ENCODE results near the gene FAM120AOS. TPM values are rescaled to one million over a fixed set of nuclear protein-coding genes. Genes with fewer than 3 reads are reported as not detected.
A peak's percentile ranks its signal among the peaks of the same experiment; 100 is the strongest.
"Not testable (repeated sequence)": the region's sequence is repeated elsewhere in the genome, so short reads cannot be mapped to it uniquely, and the experiment has no call there.

FAM120AOS gene
- total and polyA plus RNA-seq, 3 experiments from 2014 or later = 41.0 to 62.6 (median 42.7) TPM

DNA sequence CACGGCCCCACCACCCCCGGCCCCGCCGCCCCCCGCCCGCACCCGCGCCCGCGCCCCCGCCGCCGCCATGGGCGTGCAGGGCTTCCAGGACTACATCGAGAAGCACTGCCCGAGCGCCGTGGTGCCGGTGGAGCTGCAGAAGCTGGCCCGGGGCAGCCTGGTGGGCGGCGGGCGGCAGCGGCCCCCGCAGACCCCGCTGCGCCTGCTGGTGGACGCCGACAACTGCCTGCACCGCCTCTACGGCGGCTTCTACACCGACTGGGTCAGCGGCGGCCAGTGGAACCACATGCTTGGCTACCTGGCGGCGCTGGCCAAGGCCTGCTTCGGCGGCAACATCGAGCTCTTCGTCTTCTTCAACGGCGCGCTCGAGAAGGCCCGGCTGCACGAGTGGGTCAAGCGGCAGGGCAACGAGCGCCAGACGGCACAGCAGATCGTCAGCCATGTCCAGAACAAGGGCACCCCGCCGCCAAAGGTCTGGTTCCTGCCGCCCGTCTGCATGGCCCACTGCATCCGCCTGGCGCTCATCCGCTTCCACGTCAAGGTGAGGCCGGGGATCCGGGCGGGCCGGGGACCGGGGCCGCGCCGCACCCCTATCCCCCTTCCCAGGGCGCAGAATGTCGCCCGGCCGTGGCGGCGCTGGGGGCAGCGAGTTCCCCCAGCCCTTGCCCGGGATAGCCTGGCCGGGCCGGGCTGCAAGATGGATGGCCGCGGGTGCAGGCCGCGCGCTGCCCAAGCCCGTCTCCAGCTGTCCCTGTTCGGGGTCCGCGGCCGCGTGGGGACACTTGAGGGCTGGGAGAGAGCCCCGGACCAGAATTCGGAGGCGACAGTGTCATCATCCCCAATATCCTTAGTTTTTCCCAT lies 1.3 kb downstream of the FAM120AOS start:
- H3K27ac ChIP-seq (ENCODE audit: low read depth, low read length) = peak overlapping the region; percentile 80
- H3K9me3 ChIP-seq (ENCODE audit: low read length) = no peaks in the 10 kb centered on the region
- peak; percentile 26 to 65 (median 37) for DNase-seq
- Mint-ChIP-seq H3K36me3 (peaks cover 0 to 38% (median 8%) of the 10 kb centered on the region in 3 donors), H3K4me3 (peak overlapping the region; percentile 86 to 97 (median 93)), H3K9me3 (no peaks in the 10 kb centered on the region), H3K27me3 (no peaks in the 10 kb centered on the region), H3K4me1 (peaks cover 44 to 68% (median 58%) of the 10 kb centered on the region in 3 donors), H3K27ac (peak overlapping the region; percentile 80 to 99 (median 96))
- H3K36me3 ChIP-seq (ENCODE audit: insufficient read depth, low read length) = peaks cover 10% of the 10 kb centered on the region
- no peaks in the 10 kb centered on the region for H3K27me3 ChIP-seq (ENCODE audit: insufficient read depth, low read length, poor library complexity, severe bottlenecking)
- POLR2A ChIA-PET = interaction anchor here (0.8 to 1.9 kb wide), 3 partner anchors 12 to 114 kb away, joined by 3 to 6 read pairs (median 5); no protein-coding TSS in a partner anchor
- H3K4me3 ChIP-seq (ENCODE audit: low read length) = peak overlapping the region; percentile 74
- H3K4me1 ChIP-seq (ENCODE audit: insufficient read depth, low read length) = peaks cover 46% of the 10 kb centered on the region
- CTCF ChIA-PET = interaction anchor here (1.9 to 2.4 kb wide), 2 partner anchors 12 to 114 kb away, joined by 4 to 10 read pairs; no protein-coding TSS in a partner anchor

DNA sequence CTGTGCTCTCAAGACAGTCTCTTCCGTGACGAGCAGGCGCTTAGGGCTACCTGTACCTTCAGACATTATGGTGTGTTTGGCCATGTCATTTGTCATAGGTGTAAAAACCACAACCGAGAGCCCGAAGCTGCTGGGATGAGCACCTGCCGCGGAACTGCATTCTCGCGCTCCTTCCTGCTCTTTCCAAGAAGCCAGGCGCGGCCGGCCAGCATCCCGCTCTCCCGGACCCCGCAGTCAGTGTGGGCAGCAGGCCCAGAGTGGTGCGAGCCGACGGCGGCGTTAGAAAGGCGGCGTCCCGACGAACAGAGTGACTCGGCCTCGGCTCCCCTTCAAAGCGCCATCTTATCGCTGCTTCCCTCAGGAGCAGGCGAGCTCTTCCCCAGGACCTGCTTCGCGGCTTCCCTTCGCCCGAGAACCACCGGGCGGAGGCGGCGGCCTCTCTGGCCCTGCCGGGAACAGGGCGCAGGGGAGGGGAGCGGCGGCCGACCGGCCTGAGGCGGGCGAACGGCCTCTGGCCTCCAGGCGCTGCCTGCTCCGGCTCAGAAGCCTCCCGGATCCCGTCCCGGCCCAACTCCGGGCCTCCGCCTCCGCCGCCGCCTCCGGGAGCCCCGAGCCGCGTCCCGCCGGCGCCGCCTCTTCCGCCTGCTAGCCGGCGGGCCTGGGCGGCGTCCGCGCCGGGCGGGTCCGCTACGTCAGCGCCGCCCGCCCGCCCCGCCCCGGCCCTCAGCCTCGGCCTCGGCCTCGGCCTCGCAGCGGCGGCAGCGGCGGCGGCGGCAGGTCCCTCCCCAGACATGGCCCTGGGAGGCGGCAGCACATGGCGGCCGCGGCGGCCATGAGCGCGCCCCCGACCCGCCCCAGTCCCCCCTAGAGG lies 2.2 kb downstream of the FAM120AOS start, which contains the start of gene FAM120A:
Gene FAM120A (plus strand): TSS at position 741 of the 871 bp plus-strand sequence. CDS start 231 bp downstream, outside the sequence.
- ChIA-PET CTCF (interaction anchor here (1.9 to 2.4 kb wide), 2 partner anchors 12 to 115 kb away, joined by 4 to 10 read pairs; no protein-coding TSS in a partner anchor), POLR2A (interaction anchor here (0.8 to 1.9 kb wide), 3 partner anchors 13 to 115 kb away, joined by 3 to 6 read pairs (median 5); no protein-coding TSS in a partner anchor)
- DNase-seq = peak; percentile 70 to 85 (median 73)
- peaks cover 35 to 64% (median 49%) of the 10 kb centered on the region in 3 donors for H3K4me1 Mint-ChIP-seq
- no peaks in the 10 kb centered on the region for H3K9me3 Mint-ChIP-seq
- Histone ChIP-seq H3K27ac (ENCODE audit: low read depth, low read length) (peak within 1 kb of the TSS; percentile 94), H3K4me1 (ENCODE audit: insufficient read depth, low read length) (peaks cover 37% of the 10 kb centered on the region), H3K9me3 (ENCODE audit: low read length) (no peaks in the 10 kb centered on the region), H3K27me3 (ENCODE audit: insufficient read depth, low read length, poor library complexity, severe bottlenecking) (no peaks in the 10 kb centered on the region), H3K4me3 (ENCODE audit: low read length) (peak within 1 kb of the TSS; percentile 92), H3K36me3 (ENCODE audit: insufficient read depth, low read length) (peaks cover 16% of the 10 kb centered on the region)
- H3K27ac Mint-ChIP-seq = peak within 1 kb of the TSS; percentile 80 to 99 (median 96)
- H3K4me3 Mint-ChIP-seq = peak within 1 kb of the TSS; percentile 88 to 98 (median 93)
- peaks cover 0 to 47% (median 13%) of the 10 kb centered on the region in 3 donors for H3K36me3 Mint-ChIP-seq
- no peaks in the 10 kb centered on the region for H3K27me3 Mint-ChIP-seq

DNA sequence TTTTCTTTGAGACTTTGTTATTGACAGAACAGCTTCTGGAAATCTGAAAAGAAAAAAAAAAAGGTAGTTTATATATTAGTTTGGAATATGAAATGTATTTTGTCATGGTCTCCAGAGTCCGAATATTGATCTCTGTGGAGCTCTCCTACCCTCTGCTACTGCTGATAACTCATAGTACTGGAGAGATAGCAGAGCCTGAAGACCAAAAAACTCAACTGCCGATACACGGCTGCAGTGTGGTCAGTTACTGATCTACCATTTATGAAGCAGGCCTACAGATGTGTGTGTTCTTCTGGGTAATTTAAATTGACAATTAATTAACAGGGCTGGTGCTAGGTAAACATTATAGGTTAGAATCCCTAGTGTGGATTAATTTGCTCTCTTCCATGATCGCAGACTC lies 5.7 kb downstream of the FAM120AOS start:
- peaks cover 22% of the 10 kb centered on the region for H3K36me3 ChIP-seq (ENCODE audit: insufficient read depth, low read length)
- peaks cover 11 to 36% (median 29%) of the 10 kb centered on the region in 3 donors for H3K4me1 Mint-ChIP-seq
- H3K9me3 Mint-ChIP-seq = no peaks in the 10 kb centered on the region
- ChIA-PET POLR2A (interaction anchor here (0.6 kb wide), 1 partner anchor 17 kb away, joined by 3 read pairs; no protein-coding TSS in a partner anchor), CTCF (interaction anchor here (1.4 kb wide), 1 partner anchor 30 kb away, joined by 3 read pairs; no protein-coding TSS in a partner anchor)
- H3K4me3 Mint-ChIP-seq = peak overlapping the region in 1 of 7 donors; percentile 10
- no peaks in the 10 kb centered on the region for H3K27me3 ChIP-seq (ENCODE audit: insufficient read depth, low read length, poor library complexity, severe bottlenecking)
- H3K27ac Mint-ChIP-seq = peak overlapping the region in 5 of 8 donors; percentile 37 to 90 (median 56)
- no peaks in the 10 kb centered on the region for H3K27me3 Mint-ChIP-seq
- no peak overlapping the region for H3K27ac ChIP-seq (ENCODE audit: low read depth, low read length)
- H3K36me3 Mint-ChIP-seq = peaks cover 0 to 54% (median 19%) of the 10 kb centered on the region in 3 donors
- H3K9me3 ChIP-seq (ENCODE audit: low read length) = no peaks in the 10 kb centered on the region
- no peak for DNase-seq
- H3K4me3 ChIP-seq (ENCODE audit: low read length) = no peak overlapping the region
- peaks cover 13% of the 10 kb centered on the region for H3K4me1 ChIP-seq (ENCODE audit: insufficient read depth, low read length)

DNA sequence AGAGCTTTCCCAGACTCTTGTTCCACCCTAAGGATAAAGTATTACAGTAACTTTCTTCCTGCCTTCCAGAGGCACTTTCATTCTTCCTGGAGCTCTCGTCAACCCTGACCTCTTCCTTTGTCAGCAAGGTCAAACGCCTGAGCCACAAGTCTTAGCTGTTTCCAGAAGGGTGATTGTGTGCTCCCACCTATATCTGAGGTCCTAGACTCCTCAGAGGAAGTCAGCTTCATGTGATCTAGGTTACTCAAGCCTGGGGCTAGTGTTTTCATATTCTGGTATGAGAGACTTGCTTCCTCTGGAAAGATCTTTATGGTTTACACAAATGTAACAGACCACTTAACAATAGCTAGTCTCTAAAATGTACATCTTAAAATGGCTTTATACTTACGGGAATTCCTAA lies 7.3 kb downstream of the FAM120AOS start:
- H3K9me3 ChIP-seq (ENCODE audit: low read length) = no peaks in the 10 kb centered on the region
- H3K4me3 Mint-ChIP-seq = no peak overlapping the region
- H3K27ac Mint-ChIP-seq = peak overlapping the region in 6 of 8 donors; percentile 15 to 83 (median 60)
- CTCF ChIA-PET = interaction anchor here (1.5 kb wide), 1 partner anchor 120 kb away, joined by 3 read pairs; no protein-coding TSS in a partner anchor
- peaks cover 22% of the 10 kb centered on the region for H3K36me3 ChIP-seq (ENCODE audit: insufficient read depth, low read length)
- no peak overlapping the region for H3K4me3 ChIP-seq (ENCODE audit: low read length)
- H3K27me3 ChIP-seq (ENCODE audit: insufficient read depth, low read length, poor library complexity, severe bottlenecking) = no peaks in the 10 kb centered on the region
- DNase-seq = no peak
- H3K27ac ChIP-seq (ENCODE audit: low read depth, low read length) = no peak overlapping the region
- no peaks in the 10 kb centered on the region for H3K9me3 Mint-ChIP-seq
- peaks cover 13% of the 10 kb centered on the region for H3K4me1 ChIP-seq (ENCODE audit: insufficient read depth, low read length)
- H3K36me3 Mint-ChIP-seq = peaks cover 0 to 49% (median 19%) of the 10 kb centered on the region in 3 donors
- H3K27me3 Mint-ChIP-seq = no peaks in the 10 kb centered on the region
- POLR2A ChIA-PET = no interaction called here
- peaks cover 11 to 36% (median 29%) of the 10 kb centered on the region in 3 donors for H3K4me1 Mint-ChIP-seq

DNA sequence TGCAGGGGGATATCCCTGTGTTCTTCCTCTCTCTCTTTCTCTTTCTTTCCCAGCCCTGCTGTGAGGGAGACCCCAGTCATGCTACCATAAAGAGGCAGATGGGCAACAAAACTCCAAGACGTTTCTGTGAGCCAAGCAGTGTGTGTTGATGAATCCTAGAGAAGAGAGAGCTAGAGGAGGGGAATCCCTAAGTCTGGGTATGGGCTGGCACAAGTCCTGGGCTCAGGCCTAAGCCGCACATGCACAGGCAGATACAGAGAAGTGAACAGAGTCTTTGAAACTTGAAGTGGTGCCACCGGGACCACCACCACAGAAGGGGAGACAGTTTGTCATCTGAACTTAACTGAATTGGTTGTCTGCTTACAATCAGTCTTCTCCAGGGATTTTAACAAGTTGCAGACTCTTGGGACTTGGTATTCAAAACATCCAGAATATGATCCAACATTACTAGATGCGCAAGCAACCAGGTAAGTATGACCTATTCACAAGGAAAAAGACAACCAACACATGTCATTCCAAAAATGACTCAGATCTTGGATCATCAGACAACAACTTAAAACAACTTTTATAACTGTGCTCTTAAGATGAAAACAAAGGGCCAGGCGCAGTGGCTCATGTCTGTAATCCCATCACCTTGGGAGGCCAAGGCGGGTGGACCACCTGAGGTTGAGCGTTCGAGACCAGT lies 12.3 kb downstream of the FAM120AOS start:
- DNase-seq = no peak
- H3K4me3 Mint-ChIP-seq = no peak overlapping the region
- POLR2A ChIA-PET = no interaction called here
- H3K9me3 ChIP-seq (ENCODE audit: low read length) = no peaks in the 10 kb centered on the region
- peaks cover 5% of the 10 kb centered on the region for H3K36me3 ChIP-seq (ENCODE audit: insufficient read depth, low read length)
- H3K27me3 Mint-ChIP-seq = no peaks in the 10 kb centered on the region
- H3K4me3 ChIP-seq (ENCODE audit: low read length) = no peak overlapping the region
- CTCF ChIA-PET = no interaction called here
- H3K4me1 ChIP-seq (ENCODE audit: insufficient read depth, low read length) = no peaks in the 10 kb centered on the region
- peak overlapping the region in 1 of 8 donors; percentile 50 for H3K27ac Mint-ChIP-seq
- H3K4me1 Mint-ChIP-seq = no peaks in the 10 kb centered on the region
- no peaks in the 10 kb centered on the region for H3K9me3 Mint-ChIP-seq
- H3K36me3 Mint-ChIP-seq = peaks cover 0 to 19% (median 10%) of the 10 kb centered on the region in 3 donors
- H3K27me3 ChIP-seq (ENCODE audit: insufficient read depth, low read length, poor library complexity, severe bottlenecking) = no peaks in the 10 kb centered on the region
- H3K27ac ChIP-seq (ENCODE audit: low read depth, low read length) = no peak overlapping the region

DNA sequence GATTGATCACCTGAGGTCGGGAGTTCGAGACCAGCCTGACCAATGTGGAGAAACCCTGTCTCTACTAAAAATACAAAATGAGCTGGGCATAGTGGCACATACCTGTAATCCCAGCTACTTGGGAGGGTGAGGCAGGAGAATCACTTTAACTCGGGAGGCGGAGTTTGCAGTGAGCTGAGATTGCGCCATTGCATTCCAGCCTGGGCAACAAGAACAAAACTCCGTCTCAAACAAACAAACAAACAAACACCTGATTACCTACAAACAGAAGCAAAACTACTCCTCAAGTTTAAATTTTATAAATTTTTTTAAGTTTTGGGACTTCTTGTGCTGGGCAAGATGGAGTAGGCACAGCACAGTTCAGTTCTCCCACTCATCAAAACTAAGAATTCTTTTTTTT lies 14.1 kb downstream of the FAM120AOS start:
- H3K4me1 ChIP-seq (ENCODE audit: insufficient read depth, low read length); H3K4me3 Mint-ChIP-seq; H3K27ac Mint-ChIP-seq; H3K27ac ChIP-seq (ENCODE audit: low read depth, low read length); H3K27me3 ChIP-seq (ENCODE audit: insufficient read depth, low read length, poor library complexity, severe bottlenecking); POLR2A ChIA-PET; H3K4me1 Mint-ChIP-seq; H3K36me3 Mint-ChIP-seq; H3K4me3 ChIP-seq (ENCODE audit: low read length); H3K9me3 Mint-ChIP-seq; CTCF ChIA-PET; H3K27me3 Mint-ChIP-seq; DNase-seq; H3K36me3 ChIP-seq (ENCODE audit: insufficient read depth, low read length); H3K9me3 ChIP-seq (ENCODE audit: low read length): not testable (repeated sequence)

DNA sequence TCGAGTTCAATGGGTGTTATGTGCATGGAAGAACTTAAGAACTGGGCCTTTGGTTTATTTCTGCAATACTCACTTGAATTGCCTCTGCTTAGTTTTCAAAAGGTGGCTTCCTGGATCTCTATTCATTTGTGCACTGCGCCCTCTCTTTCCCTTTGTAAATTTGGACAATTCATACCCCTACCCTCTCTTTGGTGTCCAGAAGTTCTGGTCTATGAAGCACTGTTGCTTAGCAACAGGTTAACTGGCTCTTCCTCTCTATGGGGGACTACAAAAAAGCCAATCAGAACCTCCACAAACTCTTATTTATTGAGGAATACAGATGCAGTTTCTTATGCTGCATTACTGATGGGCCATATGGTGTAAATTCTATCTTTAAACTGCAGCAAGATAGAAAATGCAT lies 15.4 kb downstream of the FAM120AOS start:
- Histone ChIP-seq H3K9me3 (ENCODE audit: low read length) (no peaks in the 10 kb centered on the region), H3K4me3 (ENCODE audit: low read length) (no peak overlapping the region), H3K27me3 (ENCODE audit: insufficient read depth, low read length, poor library complexity, severe bottlenecking) (no peaks in the 10 kb centered on the region), H3K27ac (ENCODE audit: low read depth, low read length) (no peak overlapping the region), H3K4me1 (ENCODE audit: insufficient read depth, low read length) (no peaks in the 10 kb centered on the region), H3K36me3 (ENCODE audit: insufficient read depth, low read length) (no peaks in the 10 kb centered on the region)
- H3K4me1 Mint-ChIP-seq = no peaks in the 10 kb centered on the region
- H3K4me3 Mint-ChIP-seq = no peak overlapping the region
- no peak for DNase-seq
- H3K27ac Mint-ChIP-seq = peak overlapping the region in 1 of 8 donors; percentile 50
- H3K36me3 Mint-ChIP-seq = peaks cover 0 to 9% (median 5%) of the 10 kb centered on the region in 3 donors
- no peaks in the 10 kb centered on the region for H3K27me3 Mint-ChIP-seq
- ChIA-PET CTCF (no interaction called here), POLR2A (no interaction called here)
- H3K9me3 Mint-ChIP-seq = no peaks in the 10 kb centered on the region
